SU-DHL-6 (cell line): ENCODE data around the gene PPP3CA.

Source experiments
- H2AFZ ChIP-seq: fragments of 200-600 bp; sonication (generic); 2 replicates; pipeline ENCODE4 v1.6.1; 2014; ENCODE audit warnings: low read depth, mild to moderate bottlenecking, moderate library complexity, mixed read lengths, antibody characterized with exemption, low read length; ENCODE audit not compliant: severe bottlenecking
- H3F3A ChIP-seq: fragments of 200-600 bp; shearing (Covaris generic); 2 replicates; pipeline ENCODE4 v1.6.0; 2016; ENCODE audit warnings: antibody characterized with exemption, mild to moderate bottlenecking; ENCODE audit not compliant: insufficient read depth
- H3K27ac ChIP-seq: fragments of 200-600 bp; sonication (generic); 2 replicates; pipeline ENCODE4 v1.5.1; 2016; ENCODE audit warnings: low read depth, mild to moderate bottlenecking, low read length, moderate library complexity, mixed read lengths
- H3K27me3 ChIP-seq: fragments of 200-600 bp; sonication (generic), shearing (Covaris generic); 2 replicates; pipeline ENCODE4 v1.6.0; 2014; ENCODE audit warnings: mild to moderate bottlenecking, low read length
- H3K36me3 ChIP-seq: fragments of 200-600 bp; sonication (generic); 2 replicates; pipeline ENCODE4 v1.6.1; 2014; ENCODE audit warnings: mild to moderate bottlenecking, low read length, mixed read lengths
- H3K4me2 ChIP-seq: fragments of 300-600, 200-600 bp; shearing (Covaris generic), sonication (generic); 2 replicates; pipeline ENCODE4 v1.6.0; 2014; ENCODE audit warnings: low read length, low read depth, mild to moderate bottlenecking; ENCODE audit not compliant: poor library complexity, severe bottlenecking
- H3K4me3 ChIP-seq: fragments of 200-600 bp; sonication (generic); 2 replicates; pipeline ENCODE4 v1.5.1; 2014; ENCODE audit warnings: antibody characterized with exemption, low read length, mild to moderate bottlenecking, mixed read lengths; ENCODE audit not compliant: insufficient read depth, poor library complexity, severe bottlenecking
- H3K79me2 ChIP-seq: fragments of 200-600 bp; sonication (generic); 2 replicates; pipeline ENCODE4 v1.6.1; 2014; ENCODE audit warnings: mild to moderate bottlenecking, low read length, moderate library complexity; ENCODE audit not compliant: insufficient read depth
- H3K9ac ChIP-seq: fragments of 200-600 bp; sonication (generic); 2 replicates; pipeline ENCODE4 v1.7.0; 2014; ENCODE audit warnings: mild to moderate bottlenecking, low read length
- H3K9me2 ChIP-seq: fragments of 200-600 bp; sonication (generic); replicated peaks from 2 replicates; pipeline ENCODE4 v1.6.1; 2014; ENCODE audit warnings: low read length; ENCODE audit not compliant: insufficient read depth
- H3K9me3 ChIP-seq: fragments of 200-600 bp; sonication (generic); 2 replicates; pipeline ENCODE4 v1.6.1; 2014; ENCODE audit warnings: low read length, mixed read lengths; ENCODE audit not compliant: insufficient read depth
- H4K20me1 ChIP-seq: fragments of 200-600 bp; sonication (generic); 2 replicates; pipeline ENCODE4 v1.6.1; 2014; ENCODE audit warnings: low read depth, mild to moderate bottlenecking, antibody characterized with exemption, low read length, moderate library complexity, mixed read lengths
- CTCF ChIP-seq: fragments of 200-600 bp; sonication (generic); IDR thresholded peaks from one replicate; pipeline ENCODE4 v1.5.1; 2017; ENCODE audit warnings: antibody characterized with exemption, mild to moderate bottlenecking, low read length, moderate library complexity; ENCODE audit not compliant: insufficient read depth, poor library complexity, severe bottlenecking
- EZH2phosphoT487 ChIP-seq: fragments of 200-600 bp; sonication (generic), shearing (Covaris generic); conservative IDR thresholded peaks from 2 replicates; pipeline ENCODE4 v1.6.1; 2018; ENCODE audit warnings: mild to moderate bottlenecking, antibody characterized with exemption, low read length, moderate library complexity, mixed read lengths

PPP3CA gene

DNA sequence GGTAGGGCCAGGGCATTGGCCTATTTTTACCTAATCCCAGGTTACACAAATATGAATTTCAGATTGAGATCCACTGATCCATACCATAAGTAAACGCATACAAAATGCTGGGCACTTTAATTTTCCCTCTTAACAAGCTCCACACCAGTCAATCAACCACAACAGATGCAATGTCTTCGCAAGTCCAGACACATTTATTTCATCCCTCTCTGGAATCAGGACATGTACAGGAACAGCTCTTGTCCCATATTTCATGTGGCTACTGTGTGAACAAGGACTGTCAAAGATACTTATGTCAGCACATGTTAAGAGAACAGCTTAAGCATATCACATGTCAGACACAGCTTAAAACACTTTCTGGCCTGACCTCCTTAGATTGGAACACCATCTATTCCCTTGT lies 145.9 kb downstream of the PPP3CA start:
- no peak overlapping the region for H3K9ac ChIP-seq
- no peak for TF ChIP-seq CTCF
- TF ChIP-seq EZH2phosphoT487: no peak
- no peak overlapping the region for H3K27ac ChIP-seq

DNA sequence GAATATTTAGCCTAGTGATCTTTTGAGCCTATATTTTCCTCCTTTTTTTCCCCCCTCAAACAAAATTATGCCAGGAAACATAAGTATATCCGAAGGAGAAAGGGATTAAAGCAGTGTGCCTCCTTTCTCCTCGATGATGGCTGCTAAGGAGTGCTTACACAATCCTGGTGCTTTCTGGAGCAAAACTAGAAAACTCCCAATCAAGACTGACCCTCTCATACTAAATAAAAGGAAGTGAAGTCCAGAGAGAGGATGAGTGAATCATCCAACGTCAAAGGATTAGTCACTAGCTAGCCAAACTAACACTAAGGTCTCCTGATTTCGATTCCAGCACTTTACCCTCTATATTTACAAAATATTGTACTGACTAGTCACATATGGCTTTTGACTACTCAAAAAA lies 146.8 kb downstream of the PPP3CA start:
- Histone ChIP-seq H3K36me3 (no peaks in the 10 kb centered on the region), H3K9ac (no peak overlapping the region), H3K4me3 (no peak overlapping the region)

More for the DNA sequence above, 145.9 kb downstream of the PPP3CA start:
- Histone ChIP-seq H3K79me2 (no peaks in the 10 kb centered on the region; the same call in 1 of the 2 replicates), H3K4me2 (no peak overlapping the region), H3F3A (no peaks in the 10 kb centered on the region), H3K4me3 (no peak overlapping the region), H3K9me2 (no peaks in the 10 kb centered on the region), H2AFZ (no peak overlapping the region), H3K36me3 (no peaks in the 10 kb centered on the region), H4K20me1 (no peaks in the 10 kb centered on the region), H3K9me3 (no peaks in the 10 kb centered on the region), H3K27me3 (no peaks in the 10 kb centered on the region)

DNA sequence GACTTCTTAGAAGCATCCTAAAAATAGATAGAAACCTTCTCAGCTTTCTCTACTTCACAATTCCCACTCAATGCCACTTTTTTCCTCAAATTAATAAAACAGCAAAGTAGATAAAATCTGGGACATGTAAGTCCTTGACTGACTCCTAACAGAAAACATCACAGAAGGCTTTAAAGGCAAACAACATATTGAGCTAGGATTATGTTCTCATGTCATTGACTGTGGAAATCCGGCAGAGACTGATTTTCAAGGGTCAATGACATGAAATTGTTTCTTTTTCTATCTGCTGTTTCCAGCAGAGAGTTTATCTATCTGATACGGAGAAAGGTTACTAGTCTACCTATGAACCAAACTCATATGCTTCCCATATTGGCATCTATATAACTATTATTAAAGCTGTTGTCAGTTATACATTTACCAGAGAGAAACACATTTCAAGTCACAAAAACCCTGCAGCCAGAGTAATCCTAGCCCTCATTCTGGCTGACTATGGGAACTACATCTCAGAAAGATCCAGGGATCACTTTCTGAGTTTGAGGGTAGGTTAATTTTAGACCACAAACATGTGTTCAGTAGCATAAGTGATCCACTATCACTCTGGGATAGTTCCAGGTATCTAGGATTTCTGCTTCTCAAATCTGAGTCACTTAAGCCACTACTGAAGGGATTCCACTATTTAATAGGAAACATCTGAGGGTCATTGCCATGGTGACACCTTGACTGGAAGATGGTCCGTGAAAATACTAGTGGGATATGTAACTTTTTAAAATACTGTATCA lies 147.6 kb downstream of the PPP3CA start:
- Histone ChIP-seq H3K9me2 (no peaks in the 10 kb centered on the region), H3K9ac (no peak overlapping the region), H3K27me3 (no peaks in the 10 kb centered on the region), H2AFZ (no peak overlapping the region), H3K79me2 (no peaks in the 10 kb centered on the region), H3K9me3 (no peaks in the 10 kb centered on the region), H3K36me3 (no peaks in the 10 kb centered on the region), H3F3A (no peaks in the 10 kb centered on the region), H3K4me3 (no peak overlapping the region), H3K27ac (no peak overlapping the region), H4K20me1 (no peaks in the 10 kb centered on the region), H3K4me2 (no peak overlapping the region)
- no peak for TF ChIP-seq CTCF
- TF ChIP-seq EZH2phosphoT487: no peak

More for the DNA sequence above, 146.8 kb downstream of the PPP3CA start:
- Histone ChIP-seq H3K79me2 (no peaks in the 10 kb centered on the region), H4K20me1 (no peaks in the 10 kb centered on the region), H3K9me2 (no peaks in the 10 kb centered on the region), H3K4me2 (no peak overlapping the region), H2AFZ (no peak overlapping the region), H3K9me3 (no peaks in the 10 kb centered on the region), H3K27me3 (no peaks in the 10 kb centered on the region), H3K27ac (no peak overlapping the region), H3F3A (no peaks in the 10 kb centered on the region)
- TF ChIP-seq EZH2phosphoT487: no peak
- TF ChIP-seq CTCF: no peak
